ENCODE data around the gene HMX1.

DNA sequence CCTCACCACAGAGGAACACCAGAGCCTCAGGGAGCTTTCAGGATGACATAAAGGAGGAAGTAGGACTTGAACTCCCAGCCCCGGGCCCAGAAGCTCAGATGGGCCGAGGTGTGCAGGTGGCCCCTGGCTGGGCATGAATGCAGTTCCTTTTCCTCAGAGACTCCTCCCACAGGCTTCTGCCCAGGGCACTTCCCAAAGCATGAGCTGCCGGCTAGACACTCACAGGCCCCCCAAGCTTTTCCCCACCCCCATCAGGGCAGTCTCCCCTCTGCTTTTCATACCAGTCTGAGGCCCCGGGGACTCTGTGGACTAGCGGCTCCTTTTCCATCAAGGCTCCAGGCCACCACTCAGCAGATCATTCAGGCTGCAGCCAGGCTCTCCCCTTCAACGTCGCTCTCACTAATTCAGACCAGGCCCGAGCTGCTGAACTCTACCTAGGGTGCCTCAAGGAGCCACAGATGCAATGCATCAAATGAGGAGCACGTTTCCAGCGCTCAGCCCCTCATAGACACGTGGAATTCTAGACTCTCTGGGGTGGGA, 36.9 kb downstream of the HMX1 start:
- TF ChIP-seq, protein P1, sequence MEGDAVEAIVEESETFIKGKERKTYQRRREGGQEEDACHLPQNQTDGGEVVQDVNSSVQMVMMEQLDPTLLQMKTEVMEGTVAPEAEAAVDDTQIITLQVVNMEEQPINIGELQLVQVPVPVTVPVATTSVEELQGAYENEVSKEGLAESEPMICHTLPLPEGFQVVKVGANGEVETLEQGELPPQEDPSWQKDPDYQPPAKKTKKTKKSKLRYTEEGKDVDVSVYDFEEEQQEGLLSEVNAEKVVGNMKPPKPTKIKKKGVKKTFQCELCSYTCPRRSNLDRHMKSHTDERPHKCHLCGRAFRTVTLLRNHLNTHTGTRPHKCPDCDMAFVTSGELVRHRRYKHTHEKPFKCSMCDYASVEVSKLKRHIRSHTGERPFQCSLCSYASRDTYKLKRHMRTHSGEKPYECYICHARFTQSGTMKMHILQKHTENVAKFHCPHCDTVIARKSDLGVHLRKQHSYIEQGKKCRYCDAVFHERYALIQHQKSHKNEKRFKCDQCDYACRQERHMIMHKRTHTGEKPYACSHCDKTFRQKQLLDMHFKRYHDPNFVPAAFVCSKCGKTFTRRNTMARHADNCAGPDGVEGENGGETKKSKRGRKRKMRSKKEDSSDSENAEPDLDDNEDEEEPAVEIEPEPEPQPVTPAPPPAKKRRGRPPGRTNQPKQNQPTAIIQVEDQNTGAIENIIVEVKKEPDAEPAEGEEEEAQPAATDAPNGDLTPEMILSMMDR (IDR thresholded peaks at IDR 0.05; ENCODE audit: extremely low read depth in 1 of 2, insufficient read depth in 1 of 2, low read depth in 1 of 2, low read length in 2 of 2), result no peak
- TF ChIP-seq EZH2 (IDR thresholded peaks at IDR 0.05; ENCODE audit: borderline replicate concordance, low read depth, low read length, severe bottlenecking), result no peak
- no peak for TF ChIP-seq POLR2AphosphoS5 (IDR thresholded peaks at IDR 0.05; ENCODE audit: insufficient read depth, low read depth, low read length)
- TF ChIP-seq JUN (IDR thresholded peaks at IDR 0.05; ENCODE audit: borderline replicate concordance, insufficient read depth, insufficient read length, low read depth), result no peak
- TF ChIP-seq, protein P2, sequence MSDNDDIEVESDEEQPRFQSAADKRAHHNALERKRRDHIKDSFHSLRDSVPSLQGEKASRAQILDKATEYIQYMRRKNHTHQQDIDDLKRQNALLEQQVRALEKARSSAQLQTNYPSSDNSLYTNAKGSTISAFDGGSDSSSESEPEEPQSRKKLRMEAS (IDR thresholded peaks at IDR 0.05; ENCODE audit: insufficient read depth, insufficient read length), result no peak
- TF ChIP-seq FOS (IDR thresholded peaks at IDR 0.05; ENCODE audit: borderline replicate concordance, insufficient read depth, low read length), result no peak
- TF ChIP-seq GATA2 (IDR thresholded peaks at IDR 0.05; ENCODE audit: insufficient read depth, insufficient read length, low read depth, low read length), result no peak
- no peak for TF ChIP-seq MYC (IDR thresholded peaks at IDR 0.05; ENCODE audit: low read depth, low read length)
